ENCODE data around the gene ACSL3.

The ACSL3 gene

GRCh38 chr2:222872551-222872950, 11.7 kb downstream of the ACSL3 start:
- no peak overlapping the region for H3K9ac ChIP-seq (ENCODE audit: low read length)
- no peak overlapping the region for H2AFZ ChIP-seq (ENCODE audit: low read length)
- H3K4me1 ChIP-seq (ENCODE audit: low read length) = no peaks in the 10 kb centered on the region
- no peak overlapping the region for H3K4me3 ChIP-seq (ENCODE audit: low read length)
- no peaks in the 10 kb centered on the region for H3K9me2 ChIP-seq (replicated peaks; ENCODE audit: insufficient read depth, low read length)
- TF ChIP-seq EZH2 (optimal IDR thresholded peaks at IDR 0.05; ENCODE audit: low read depth, low read length) (no peak), EZH2phosphoT487 (IDR thresholded peaks at IDR 0.05; ENCODE audit: low read length) (no peak), CTCF (IDR thresholded peaks at IDR 0.05; ENCODE audit: low read length) (no peak)
- H3K27ac ChIP-seq (ENCODE audit: low read length) = no peak overlapping the region
- peaks cover 98% of the 10 kb centered on the region for H3K79me2 ChIP-seq (ENCODE audit: low read length)
- H3K27me3 ChIP-seq (replicated peaks; ENCODE audit: insufficient read depth, low read length) = no peaks in the 10 kb centered on the region
- H3K36me3 ChIP-seq (replicated peaks; ENCODE audit: insufficient read depth, low read length) = no peaks in the 10 kb centered on the region
- peaks cover 19% of the 10 kb centered on the region; the same call in 1 of the 2 replicates for H4K20me1 ChIP-seq (ENCODE audit: insufficient read depth, low read length)
- no peaks in the 10 kb centered on the region for H3F3A ChIP-seq (ENCODE audit: insufficient read depth, low read length)
- DNase-seq = no peak
- H3K4me2 ChIP-seq (ENCODE audit: low read depth, low read length) = no peak overlapping the region
- no peaks in the 10 kb centered on the region for H3K9me3 ChIP-seq (replicated peaks; ENCODE audit: insufficient read depth, low read length)

DNA sequence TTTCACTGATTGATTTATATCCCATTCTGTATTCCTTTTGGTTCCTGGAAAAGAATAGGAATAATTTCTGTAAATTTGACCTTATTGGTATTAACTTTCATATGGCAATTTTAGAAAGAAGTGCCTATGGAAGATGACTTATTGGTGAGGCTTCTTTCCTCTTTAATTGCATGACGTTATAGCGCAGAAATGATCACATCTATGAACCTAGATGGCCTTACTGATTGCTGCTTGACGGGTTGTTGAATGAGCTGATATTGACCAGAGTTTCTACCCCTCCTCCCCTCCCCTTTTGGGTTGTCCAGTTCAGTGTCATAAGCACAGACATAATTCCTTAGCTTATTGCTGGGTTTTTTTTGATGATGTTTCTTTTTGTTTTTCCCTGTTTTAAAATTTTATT, 14.6 kb downstream of the ACSL3 start:
- no peak for DNase-seq
- TF ChIP-seq EZH2 (optimal IDR thresholded peaks at IDR 0.05; ENCODE audit: low read depth, low read length) = no peak
- no peak for TF ChIP-seq CTCF (IDR thresholded peaks at IDR 0.05; ENCODE audit: low read length)
- no peak for TF ChIP-seq EZH2phosphoT487 (IDR thresholded peaks at IDR 0.05; ENCODE audit: low read length)
- no peak overlapping the region for H3K27ac ChIP-seq (ENCODE audit: low read length)
- H4K20me1 ChIP-seq (ENCODE audit: insufficient read depth, low read length) = peaks cover 18% of the 10 kb centered on the region; the same call in 1 of the 2 replicates
- no peaks in the 10 kb centered on the region for H3K36me3 ChIP-seq (replicated peaks; ENCODE audit: insufficient read depth, low read length)
- H3K9me3 ChIP-seq (replicated peaks; ENCODE audit: insufficient read depth, low read length) = no peaks in the 10 kb centered on the region
- no peak overlapping the region for H3K4me3 ChIP-seq (ENCODE audit: low read length)
- H3K27me3 ChIP-seq (replicated peaks; ENCODE audit: insufficient read depth, low read length) = no peaks in the 10 kb centered on the region
- H3K9me2 ChIP-seq (replicated peaks; ENCODE audit: insufficient read depth, low read length) = no peaks in the 10 kb centered on the region
- H3K4me1 ChIP-seq (ENCODE audit: low read length) = no peaks in the 10 kb centered on the region
- H2AFZ ChIP-seq (ENCODE audit: low read length) = no peak overlapping the region
- no peak overlapping the region for H3K4me2 ChIP-seq (ENCODE audit: low read depth, low read length)
- H3K9ac ChIP-seq (ENCODE audit: low read length) = no peak overlapping the region
- H3K79me2 ChIP-seq (ENCODE audit: low read length) = peaks cover 98% of the 10 kb centered on the region
- H3F3A ChIP-seq (ENCODE audit: insufficient read depth, low read length) = no peaks in the 10 kb centered on the region

DNA sequence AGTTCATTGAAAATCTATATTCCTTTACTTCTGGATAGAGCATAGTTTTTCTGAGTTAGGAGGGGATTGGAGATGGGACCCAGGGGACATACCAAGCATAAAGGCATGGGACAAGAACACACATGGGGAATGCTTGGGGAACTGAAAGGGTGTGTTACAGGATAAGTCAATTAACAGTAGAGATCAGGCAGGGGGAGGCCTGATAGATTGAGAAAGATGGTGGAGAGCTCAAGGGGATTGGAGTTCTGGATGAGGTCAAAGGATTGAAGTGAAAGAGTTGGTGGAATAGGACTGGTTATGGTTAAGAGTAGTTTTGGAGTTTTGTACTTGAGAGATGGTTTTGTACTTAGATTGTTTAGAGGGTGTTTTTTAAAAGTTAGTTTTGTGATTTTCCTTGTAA, 16.1 kb downstream of the ACSL3 start:
- no peaks in the 10 kb centered on the region for H3K27me3 ChIP-seq (replicated peaks; ENCODE audit: insufficient read depth, low read length)
- H3K9ac ChIP-seq (ENCODE audit: low read length) = no peak overlapping the region
- no peak overlapping the region for H2AFZ ChIP-seq (ENCODE audit: low read length)
- H3K4me2 ChIP-seq (ENCODE audit: low read depth, low read length) = no peak overlapping the region
- no peak for DNase-seq
- H3K79me2 ChIP-seq (ENCODE audit: low read length) = peaks cover 97% of the 10 kb centered on the region
- H3K36me3 ChIP-seq (replicated peaks; ENCODE audit: insufficient read depth, low read length) = no peaks in the 10 kb centered on the region
- H3K9me2 ChIP-seq (replicated peaks; ENCODE audit: insufficient read depth, low read length) = no peaks in the 10 kb centered on the region
- H3K4me3 ChIP-seq (ENCODE audit: low read length) = no peak overlapping the region
- H3K4me1 ChIP-seq (ENCODE audit: low read length) = no peaks in the 10 kb centered on the region
- H3F3A ChIP-seq (ENCODE audit: insufficient read depth, low read length) = no peaks in the 10 kb centered on the region
- no peak overlapping the region for H3K27ac ChIP-seq (ENCODE audit: low read length)
- H4K20me1 ChIP-seq (ENCODE audit: insufficient read depth, low read length) = peaks cover 11% of the 10 kb centered on the region; the same call in 1 of the 2 replicates
- TF ChIP-seq CTCF (IDR thresholded peaks at IDR 0.05; ENCODE audit: low read length) (no peak), EZH2 (optimal IDR thresholded peaks at IDR 0.05; ENCODE audit: low read depth, low read length) (no peak), EZH2phosphoT487 (IDR thresholded peaks at IDR 0.05; ENCODE audit: low read length) (no peak)
- H3K9me3 ChIP-seq (replicated peaks; ENCODE audit: insufficient read depth, low read length) = no peaks in the 10 kb centered on the region

All from MM.1S (cell line).